Natural killer cell (primary cell): Measurements from ENCODE around the gene CSMD2. TPM values are rescaled to one million over a fixed set of nuclear protein-coding genes. Genes with fewer than 3 reads are reported as not detected.

Source experiments
- ATAC-seq, 3 donors: fragments of 150-1000 bp in 2 of 3; fragments of 200-7000 bp in 1 of 3; cut with Tn5 transposase; 1 replicate in 1 of 3; 2 replicates in 2 of 3; pipeline ENCODE4 v1.10.0; 2021; ENCODE audit warnings: mild to moderate bottlenecking in 2 of 3, moderate library complexity in 2 of 3
- DNase-seq, 2 donors: peaks; one replicate each; pipeline versions ENCODE4 v3.0.0 to v3.0.0-alpha.2; 2013 to 2021; ENCODE audit warnings: mixed read lengths in 1 of 2
- H3K27ac ChIP-seq: one replicate; pipeline ENCODE4 v1.5.1; 2013; ENCODE audit warnings: mild to moderate bottlenecking, low read length
- H3K27me3 ChIP-seq: one replicate; pipeline ENCODE4 v1.6.1; 2013; ENCODE audit warnings: low read length; ENCODE audit not compliant: control insufficient read depth, insufficient read depth
- H3K36me3 ChIP-seq: one replicate; pipeline ENCODE4 v1.6.1; 2013; ENCODE audit warnings: low read length; ENCODE audit not compliant: control insufficient read depth, insufficient read depth
- H3K4me1 ChIP-seq: one replicate; pipeline ENCODE4 v1.6.1; 2013; ENCODE audit warnings: low read length; ENCODE audit not compliant: control insufficient read depth, insufficient read depth
- H3K4me3 ChIP-seq: one replicate; pipeline ENCODE4 v1.5.1; 2013; ENCODE audit warnings: low read length
- H3K9me3 ChIP-seq: one replicate; pipeline ENCODE4 v1.6.1; 2013; ENCODE audit warnings: low read length; ENCODE audit not compliant: control insufficient read depth, insufficient read depth
- H3K27ac Mint-ChIP-seq, 2 donors: one replicate each; pipeline ENCODE4 v1.8.0; 2022; ENCODE audit warnings: mild to moderate bottlenecking in 2 of 2, mixed read lengths in 2 of 2, moderate library complexity in 1 of 2
- H3K27me3 Mint-ChIP-seq, 2 donors: one replicate each; pipeline ENCODE4 v1.8.0; 2022; ENCODE audit warnings: low read depth in 2 of 2, mixed read lengths in 2 of 2
- H3K36me3 Mint-ChIP-seq: one replicate; pipeline ENCODE4 v1.8.0; 2022; ENCODE audit warnings: mixed read lengths
- H3K4me1 Mint-ChIP-seq, 2 donors: one replicate each; pipeline ENCODE4 v1.8.0; 2022; ENCODE audit warnings: mixed read lengths in 2 of 2
- H3K4me3 Mint-ChIP-seq: one replicate; pipeline ENCODE4 v1.8.0; 2022; ENCODE audit warnings: mild to moderate bottlenecking, moderate library complexity, mixed read lengths
- H3K9me3 Mint-ChIP-seq, 2 donors: one replicate each; pipeline ENCODE4 v1.8.0; 2022; ENCODE audit warnings: mixed read lengths in 2 of 2
- CTCF ChIP-seq: fragments of 200-600 bp; IDR thresholded peaks from one replicate; pipeline ENCODE4 v1.8.0; 2022; ENCODE audit warnings: antibody characterized with exemption
- WGBS: methylation state at CpG from one replicate; pipeline ENCODE4 v1.1.7; 2013; ENCODE audit warnings: missing lambda C conversion rate; ENCODE audit not compliant: insufficient coverage; 5-methylcytosine and 5-hydroxymethylcytosine counted together
- intact Hi-C: fragments of 100-400 bp; cut with micrococcal nuclease; formaldehyde crosslinking; loops from one replicate; pipeline ENCODE4 v1.14.2; 2022
- total RNA-seq, 4 donors: library from RNA; stranded (reverse); fragments of 120-200 nt in 1 of 4; gene quantifications; one replicate each; pipeline versions ENCODE4 v1.2.3 to v1.2.4, GENCODE V29; 2013 to 2022

CSMD2 gene
- total RNA-seq, 3 donors from 2014 or later (not counting 1 experiment from before 2014, with no cell fraction given): not detected

- Histone ChIP-seq H3K27ac (no peak overlapping the region), H3K9me3 (no peaks in the 10 kb centered on the region), H3K4me1 (no peaks in the 10 kb centered on the region), H3K27me3 (no peaks in the 10 kb centered on the region), H3K36me3 (no peaks in the 10 kb centered on the region), H3K4me3 (no peak overlapping the region)
- Mint-ChIP-seq H3K4me1 (no peaks in the 10 kb centered on the region), H3K9me3 (no peaks in the 10 kb centered on the region), H3K27me3 (peaks cover 3 to 20% of the 10 kb centered on the region in 2 donors), H3K4me3 (no peak overlapping the region), H3K36me3 (no peaks in the 10 kb centered on the region), H3K27ac (no peak overlapping the region)
- DNase-seq: no peak
- TF ChIP-seq CTCF: no peak
- ATAC-seq: no peak
- 73% methylated on average over 2 of the region's 2 CpGs for WGBS
- intact Hi-C loops: no loop called here
These were observed 162.2 kb downstream of the CSMD2 start for GRCh38 chr1:34002810-34003209.

- Histone ChIP-seq H3K9me3 (no peaks in the 10 kb centered on the region), H3K36me3 (no peaks in the 10 kb centered on the region), H3K27ac (no peak overlapping the region), H3K4me3 (no peak overlapping the region), H3K27me3 (no peaks in the 10 kb centered on the region), H3K4me1 (no peaks in the 10 kb centered on the region)
- no peak for TF ChIP-seq CTCF
- DNase-seq (no peak), ATAC-seq (no peak)
- Mint-ChIP-seq H3K27ac (no peak overlapping the region), H3K9me3 (no peaks in the 10 kb centered on the region), H3K36me3 (no peaks in the 10 kb centered on the region), H3K4me3 (no peak overlapping the region), H3K27me3 (peaks cover 4 to 24% of the 10 kb centered on the region in 2 donors), H3K4me1 (no peaks in the 10 kb centered on the region)
- intact Hi-C loops: no loop called here
- 77% methylated on average over 13 of the region's 13 CpGs for WGBS
These were observed 167.6 kb downstream of the CSMD2 start for GRCh38 chr1:33997127-33998036.

- no peaks in the 10 kb centered on the region for H3K4me1 ChIP-seq
- no peaks in the 10 kb centered on the region for H3K27me3 ChIP-seq
- no peak overlapping the region for H3K4me3 ChIP-seq
- H3K27me3 Mint-ChIP-seq: peaks cover 4 to 24% of the 10 kb centered on the region in 2 donors
- no peak overlapping the region for H3K27ac Mint-ChIP-seq
- no peaks in the 10 kb centered on the region for H3K4me1 Mint-ChIP-seq
- no peak for TF ChIP-seq CTCF
- no peak overlapping the region for H3K4me3 Mint-ChIP-seq
- 88% methylated on average over 5 of the region's 5 CpGs for WGBS
- no peak for DNase-seq
- no peaks in the 10 kb centered on the region for H3K9me3 Mint-ChIP-seq
- ATAC-seq: no peak
- no peak overlapping the region for H3K27ac ChIP-seq
- intact Hi-C loops: no loop called here
- H3K36me3 ChIP-seq: no peaks in the 10 kb centered on the region
- no peaks in the 10 kb centered on the region for H3K36me3 Mint-ChIP-seq
- no peaks in the 10 kb centered on the region for H3K9me3 ChIP-seq
These were observed 168.7 kb downstream of the CSMD2 start for GRCh38 chr1:33996281-33996680.
